ENCODE measurements around the gene CUX1.

CUX1 gene

GRCh38 chr7:102193806-102194205, 376.4 kb downstream of the CUX1 start:
- Histone ChIP-seq H3K27ac (ENCODE audit: low read length) (no peak overlapping the region), H3K4me2 (ENCODE audit: low read depth, low read length) (no peak overlapping the region), H3K27me3 (replicated peaks; ENCODE audit: insufficient read depth, low read length) (no peaks in the 10 kb centered on the region), H3K9me2 (replicated peaks; ENCODE audit: insufficient read depth, low read length) (no peaks in the 10 kb centered on the region), H3K9ac (ENCODE audit: low read length) (no peak overlapping the region), H3F3A (ENCODE audit: insufficient read depth, low read length) (no peaks in the 10 kb centered on the region), H3K36me3 (replicated peaks; ENCODE audit: insufficient read depth, low read length) (no peaks in the 10 kb centered on the region), H4K20me1 (ENCODE audit: insufficient read depth, low read length) (no peaks in the 10 kb centered on the region), H3K79me2 (ENCODE audit: low read length) (no peaks in the 10 kb centered on the region), H3K4me3 (ENCODE audit: low read length) (no peak overlapping the region), H3K9me3 (replicated peaks; ENCODE audit: insufficient read depth, low read length) (no peaks in the 10 kb centered on the region), H2AFZ (ENCODE audit: low read length) (no peak overlapping the region), H3K4me1 (ENCODE audit: low read length) (no peaks in the 10 kb centered on the region)
- TF ChIP-seq, protein P1, sequence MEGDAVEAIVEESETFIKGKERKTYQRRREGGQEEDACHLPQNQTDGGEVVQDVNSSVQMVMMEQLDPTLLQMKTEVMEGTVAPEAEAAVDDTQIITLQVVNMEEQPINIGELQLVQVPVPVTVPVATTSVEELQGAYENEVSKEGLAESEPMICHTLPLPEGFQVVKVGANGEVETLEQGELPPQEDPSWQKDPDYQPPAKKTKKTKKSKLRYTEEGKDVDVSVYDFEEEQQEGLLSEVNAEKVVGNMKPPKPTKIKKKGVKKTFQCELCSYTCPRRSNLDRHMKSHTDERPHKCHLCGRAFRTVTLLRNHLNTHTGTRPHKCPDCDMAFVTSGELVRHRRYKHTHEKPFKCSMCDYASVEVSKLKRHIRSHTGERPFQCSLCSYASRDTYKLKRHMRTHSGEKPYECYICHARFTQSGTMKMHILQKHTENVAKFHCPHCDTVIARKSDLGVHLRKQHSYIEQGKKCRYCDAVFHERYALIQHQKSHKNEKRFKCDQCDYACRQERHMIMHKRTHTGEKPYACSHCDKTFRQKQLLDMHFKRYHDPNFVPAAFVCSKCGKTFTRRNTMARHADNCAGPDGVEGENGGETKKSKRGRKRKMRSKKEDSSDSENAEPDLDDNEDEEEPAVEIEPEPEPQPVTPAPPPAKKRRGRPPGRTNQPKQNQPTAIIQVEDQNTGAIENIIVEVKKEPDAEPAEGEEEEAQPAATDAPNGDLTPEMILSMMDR (IDR thresholded peaks at IDR 0.05; ENCODE audit: low read length): no peak
- TF ChIP-seq EZH2 (optimal IDR thresholded peaks at IDR 0.05; ENCODE audit: low read depth, low read length) (no peak), EZH2phosphoT487 (IDR thresholded peaks at IDR 0.05; ENCODE audit: low read length) (no peak)
- no peak for DNase-seq

- Histone ChIP-seq H3K79me2 (ENCODE audit: low read length) (no peaks in the 10 kb centered on the region), H3K36me3 (replicated peaks; ENCODE audit: insufficient read depth, low read length) (no peaks in the 10 kb centered on the region), H3K4me2 (ENCODE audit: low read depth, low read length) (no peak overlapping the region), H3K9ac (ENCODE audit: low read length) (no peak overlapping the region), H3K4me3 (ENCODE audit: low read length) (no peak overlapping the region), H2AFZ (ENCODE audit: low read length) (no peak overlapping the region), H3F3A (ENCODE audit: insufficient read depth, low read length) (no peaks in the 10 kb centered on the region), H3K9me2 (replicated peaks; ENCODE audit: insufficient read depth, low read length) (no peaks in the 10 kb centered on the region), H4K20me1 (ENCODE audit: insufficient read depth, low read length) (no peaks in the 10 kb centered on the region), H3K27ac (ENCODE audit: low read length) (no peak overlapping the region), H3K9me3 (replicated peaks; ENCODE audit: insufficient read depth, low read length) (no peaks in the 10 kb centered on the region), H3K4me1 (ENCODE audit: low read length) (no peaks in the 10 kb centered on the region), H3K27me3 (replicated peaks; ENCODE audit: insufficient read depth, low read length) (no peaks in the 10 kb centered on the region)
- DNase-seq: no peak
- TF ChIP-seq EZH2phosphoT487 (IDR thresholded peaks at IDR 0.05; ENCODE audit: low read length): no peak
Observed at GRCh38 chr7:102195361-102195760, 377.9 kb downstream of the CUX1 start.

- TF ChIP-seq EZH2 (optimal IDR thresholded peaks at IDR 0.05; ENCODE audit: low read depth, low read length): no peak
- no peak for TF ChIP-seq EZH2phosphoT487 (IDR thresholded peaks at IDR 0.05; ENCODE audit: low read length)
- TF ChIP-seq, protein P1 (IDR thresholded peaks at IDR 0.05; ENCODE audit: low read length): no peak
- no peaks in the 10 kb centered on the region for H3K79me2 ChIP-seq (ENCODE audit: low read length)
- no peaks in the 10 kb centered on the region for H3K27me3 ChIP-seq (replicated peaks; ENCODE audit: insufficient read depth, low read length)
- H3K27ac ChIP-seq (ENCODE audit: low read length): no peak overlapping the region
- no peaks in the 10 kb centered on the region for H3K4me1 ChIP-seq (ENCODE audit: low read length)
- no peaks in the 10 kb centered on the region for H3K36me3 ChIP-seq (replicated peaks; ENCODE audit: insufficient read depth, low read length)
- DNase-seq: no peak
- no peak overlapping the region for H3K9ac ChIP-seq (ENCODE audit: low read length)
- no peaks in the 10 kb centered on the region for H4K20me1 ChIP-seq (ENCODE audit: insufficient read depth, low read length)
- no peak overlapping the region for H2AFZ ChIP-seq (ENCODE audit: low read length)
- H3K4me2 ChIP-seq (ENCODE audit: low read depth, low read length): no peak overlapping the region
- H3K4me3 ChIP-seq (ENCODE audit: low read length): no peak overlapping the region
- no peaks in the 10 kb centered on the region for H3K9me3 ChIP-seq (replicated peaks; ENCODE audit: insufficient read depth, low read length)
- H3K9me2 ChIP-seq (replicated peaks; ENCODE audit: insufficient read depth, low read length): no peaks in the 10 kb centered on the region
- no peaks in the 10 kb centered on the region for H3F3A ChIP-seq (ENCODE audit: insufficient read depth, low read length)
Observed at GRCh38 chr7:102196028-102196427, 378.6 kb downstream of the CUX1 start.

DNA sequence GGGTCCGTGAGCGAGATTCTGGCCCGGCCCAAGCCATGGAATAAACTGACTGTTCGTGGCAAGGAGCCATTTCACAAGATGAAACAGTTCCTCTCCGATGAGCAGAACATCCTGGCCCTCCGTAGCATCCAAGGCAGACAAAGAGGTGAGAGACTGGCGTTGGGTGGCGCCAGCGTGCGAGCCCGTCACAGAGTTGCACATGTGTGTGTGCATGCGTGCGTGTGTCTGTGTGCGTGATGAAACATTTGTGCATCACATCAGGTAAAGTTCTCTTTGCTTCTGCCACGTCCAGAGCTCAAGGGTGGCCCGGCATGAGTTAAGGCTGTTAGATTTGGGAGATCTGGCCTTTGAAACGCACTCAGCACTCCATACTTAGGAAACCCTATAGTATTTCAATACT, 379.7 kb downstream of the CUX1 start:
- no peak overlapping the region for H2AFZ ChIP-seq (ENCODE audit: low read length)
- TF ChIP-seq, protein P1 (IDR thresholded peaks at IDR 0.05; ENCODE audit: low read length): no peak
- no peak for TF ChIP-seq EZH2phosphoT487 (IDR thresholded peaks at IDR 0.05; ENCODE audit: low read length)
- no peak for TF ChIP-seq EZH2 (optimal IDR thresholded peaks at IDR 0.05; ENCODE audit: low read depth, low read length)
- H4K20me1 ChIP-seq (ENCODE audit: insufficient read depth, low read length): no peaks in the 10 kb centered on the region
- no peaks in the 10 kb centered on the region for H3K27me3 ChIP-seq (replicated peaks; ENCODE audit: insufficient read depth, low read length)
- no peaks in the 10 kb centered on the region for H3K9me2 ChIP-seq (replicated peaks; ENCODE audit: insufficient read depth, low read length)
- no peak overlapping the region for H3K4me2 ChIP-seq (ENCODE audit: low read depth, low read length)
- H3K79me2 ChIP-seq (ENCODE audit: low read length): no peaks in the 10 kb centered on the region
- no peaks in the 10 kb centered on the region for H3K9me3 ChIP-seq (replicated peaks; ENCODE audit: insufficient read depth, low read length)
- H3F3A ChIP-seq (ENCODE audit: insufficient read depth, low read length): no peaks in the 10 kb centered on the region
- no peaks in the 10 kb centered on the region for H3K4me1 ChIP-seq (ENCODE audit: low read length)
- H3K9ac ChIP-seq (ENCODE audit: low read length): no peak overlapping the region
- no peak overlapping the region for H3K4me3 ChIP-seq (ENCODE audit: low read length)
- no peak for DNase-seq
- no peak overlapping the region for H3K27ac ChIP-seq (ENCODE audit: low read length)
- H3K36me3 ChIP-seq (replicated peaks; ENCODE audit: insufficient read depth, low read length): no peaks in the 10 kb centered on the region

All from MM.1S (cell line).